ENCODE data around the gene OSBPL5. TPM values are rescaled to one million over a fixed set of nuclear protein-coding genes. Genes with fewer than 3 reads are reported as not detected.

OSBPL5 gene
- total RNA-seq, 2 donors from 2014 or later, result 34.0 to 69.5 TPM

DNA sequence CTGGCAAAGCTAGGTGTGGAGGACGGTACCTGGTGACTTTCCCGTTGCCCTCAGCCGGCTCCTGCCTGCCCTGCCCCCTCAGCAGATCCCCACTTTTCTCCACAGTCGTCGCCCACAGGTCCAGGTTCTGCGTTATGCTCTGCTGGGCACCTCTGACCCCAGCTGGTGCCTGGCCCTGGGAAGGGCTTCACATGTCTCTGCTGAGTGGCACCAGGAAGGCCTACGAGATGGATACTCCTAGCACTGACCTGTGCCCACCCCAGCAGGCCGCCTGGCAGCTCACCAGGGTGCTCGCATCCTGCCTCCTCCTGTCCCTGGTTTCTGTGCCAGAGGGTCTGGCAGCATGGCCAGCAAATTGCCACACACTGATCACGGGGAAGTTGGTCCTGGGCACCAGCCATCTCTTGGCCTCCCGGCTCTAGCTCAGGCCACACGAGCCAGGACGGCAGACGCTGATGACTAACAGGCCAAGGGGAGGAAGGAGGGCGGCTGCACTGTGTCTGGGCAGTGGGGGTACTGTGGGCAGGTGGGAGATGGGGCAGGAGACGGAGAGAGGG is 121.7 kb downstream of the OSBPL5 start:
- H3K27me3 ChIP-seq, result no peaks in the 10 kb centered on the region
- DNase-seq, result no peak
- intact Hi-C loops (cut with DNase I), result no loop called here
- H3K4me1 ChIP-seq, result no peaks in the 10 kb centered on the region
- H3K4me3 ChIP-seq, result no peak overlapping the region
- no peaks in the 10 kb centered on the region for H3K9me3 ChIP-seq
- H3K36me3 ChIP-seq, result peaks cover 6% of the 10 kb centered on the region
- H3K9ac ChIP-seq (ENCODE audit: low read depth in 2 of 2, low read length in 2 of 2), result peak overlapping the region in 1 of 2 donors; percentile 17
- H3K27ac ChIP-seq, result no peak overlapping the region
- TF ChIP-seq, protein P1, sequence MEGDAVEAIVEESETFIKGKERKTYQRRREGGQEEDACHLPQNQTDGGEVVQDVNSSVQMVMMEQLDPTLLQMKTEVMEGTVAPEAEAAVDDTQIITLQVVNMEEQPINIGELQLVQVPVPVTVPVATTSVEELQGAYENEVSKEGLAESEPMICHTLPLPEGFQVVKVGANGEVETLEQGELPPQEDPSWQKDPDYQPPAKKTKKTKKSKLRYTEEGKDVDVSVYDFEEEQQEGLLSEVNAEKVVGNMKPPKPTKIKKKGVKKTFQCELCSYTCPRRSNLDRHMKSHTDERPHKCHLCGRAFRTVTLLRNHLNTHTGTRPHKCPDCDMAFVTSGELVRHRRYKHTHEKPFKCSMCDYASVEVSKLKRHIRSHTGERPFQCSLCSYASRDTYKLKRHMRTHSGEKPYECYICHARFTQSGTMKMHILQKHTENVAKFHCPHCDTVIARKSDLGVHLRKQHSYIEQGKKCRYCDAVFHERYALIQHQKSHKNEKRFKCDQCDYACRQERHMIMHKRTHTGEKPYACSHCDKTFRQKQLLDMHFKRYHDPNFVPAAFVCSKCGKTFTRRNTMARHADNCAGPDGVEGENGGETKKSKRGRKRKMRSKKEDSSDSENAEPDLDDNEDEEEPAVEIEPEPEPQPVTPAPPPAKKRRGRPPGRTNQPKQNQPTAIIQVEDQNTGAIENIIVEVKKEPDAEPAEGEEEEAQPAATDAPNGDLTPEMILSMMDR (IDR thresholded peaks at IDR 0.05), result no peak

- Histone ChIP-seq H3K4me3 (no peak overlapping the region), H3K36me3 (peaks cover 7% of the 10 kb centered on the region), H3K27ac (no peak overlapping the region), H3K9me3 (no peaks in the 10 kb centered on the region), H3K27me3 (no peaks in the 10 kb centered on the region), H3K9ac (ENCODE audit: low read depth in 2 of 2, low read length in 2 of 2) (peak overlapping the region in 1 of 2 donors; percentile 17), H3K4me1 (no peaks in the 10 kb centered on the region)
- DNase-seq, result no peak
- intact Hi-C loops (cut with DNase I), result no loop called here
- TF ChIP-seq, protein P1 (IDR thresholded peaks at IDR 0.05), result no peak
Measured at GRCh38 chr11:3042496-3043314, 122.4 kb downstream of the OSBPL5 start.

DNA sequence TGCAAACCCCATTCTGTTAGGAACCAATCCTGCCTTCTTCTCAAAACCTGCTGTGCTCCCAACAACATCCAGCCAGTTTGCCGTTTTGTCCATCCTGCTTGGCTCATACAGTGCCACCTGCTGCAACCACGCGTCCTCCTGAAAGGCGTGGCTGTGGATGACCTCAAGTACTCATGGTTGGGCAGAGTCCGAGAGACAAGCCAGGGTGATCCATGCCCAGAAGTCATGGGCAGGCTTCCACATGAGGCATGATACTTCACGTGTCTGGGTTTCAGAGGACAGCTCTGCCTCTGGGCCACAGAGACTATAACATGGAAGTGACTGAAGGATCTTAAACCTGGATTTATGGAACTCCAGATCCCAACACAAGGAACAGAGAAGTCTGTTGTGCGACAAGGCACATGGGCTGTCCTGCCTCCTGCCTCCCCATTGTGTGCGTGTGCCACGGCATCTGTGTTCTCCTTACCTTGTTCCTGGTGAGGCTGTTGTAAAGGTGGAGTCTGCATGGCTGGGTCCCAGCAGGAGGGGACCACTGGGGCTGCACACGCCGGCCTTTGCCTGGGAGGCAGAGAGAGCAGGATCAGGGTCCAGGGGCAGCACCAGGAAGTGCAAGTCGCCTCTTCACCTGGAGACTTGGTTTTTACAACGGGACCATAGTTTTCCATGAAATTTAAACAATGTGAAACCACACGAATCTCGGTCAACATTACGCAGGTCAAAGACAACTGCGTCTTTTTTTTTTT is 123.2 kb downstream of the OSBPL5 start:
- H3K4me1 ChIP-seq, result no peaks in the 10 kb centered on the region
- H3K27me3 ChIP-seq, result no peaks in the 10 kb centered on the region
- TF ChIP-seq, protein P1 (IDR thresholded peaks at IDR 0.05), result no peak
- DNase-seq, result no peak
- H3K36me3 ChIP-seq, result peaks cover 7% of the 10 kb centered on the region
- no peak overlapping the region for H3K9ac ChIP-seq (ENCODE audit: low read depth in 2 of 2, low read length in 2 of 2)
- intact Hi-C loops (cut with DNase I), result no loop called here
- no peak overlapping the region for H3K4me3 ChIP-seq
- no peak overlapping the region for H3K27ac ChIP-seq
- no peaks in the 10 kb centered on the region for H3K9me3 ChIP-seq

DNA sequence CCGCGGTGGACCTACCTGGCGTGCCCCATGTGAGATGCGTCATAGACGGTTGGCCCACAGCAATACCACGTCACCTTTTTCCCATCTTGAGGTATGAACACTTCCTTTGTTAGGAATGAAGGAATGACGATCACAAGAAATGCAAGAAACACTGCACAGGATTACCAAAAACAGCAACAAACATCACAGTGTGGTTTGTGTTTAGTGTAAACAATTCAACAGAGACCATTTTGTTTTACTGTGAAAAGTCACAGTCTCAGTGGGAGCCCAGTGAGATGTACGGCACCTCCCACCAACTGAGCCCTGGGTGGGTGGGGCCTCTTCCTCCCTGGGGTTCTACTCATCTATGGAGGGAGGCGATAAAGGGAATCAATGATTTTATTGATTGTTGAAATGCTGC is 124.2 kb downstream of the OSBPL5 start:
- Histone ChIP-seq H3K4me3 (no peak overlapping the region), H3K36me3 (peaks cover 7% of the 10 kb centered on the region)
- no peak for DNase-seq

DNA sequence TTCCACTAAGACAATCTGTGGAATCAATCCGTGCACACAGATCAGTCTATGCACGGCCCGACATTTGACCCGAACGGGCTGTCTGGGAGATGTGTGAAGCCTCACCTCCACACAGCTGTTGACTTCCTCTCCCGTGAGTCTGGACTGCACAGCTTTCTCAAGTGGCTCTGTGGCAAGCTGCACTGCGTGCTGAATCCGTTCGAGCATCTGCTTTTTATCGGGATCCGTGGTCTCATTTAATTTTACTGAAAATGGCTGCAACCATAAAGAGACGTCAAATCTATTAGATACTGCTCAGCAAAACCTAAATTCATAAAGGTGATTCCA is 127.2 kb downstream of the OSBPL5 start:
- H3K36me3 ChIP-seq, result peaks cover 7% of the 10 kb centered on the region

More for the DNA sequence above, 124.2 kb downstream of the OSBPL5 start:
- no peak overlapping the region for H3K27ac ChIP-seq
- TF ChIP-seq, protein P1 (IDR thresholded peaks at IDR 0.05), result no peak
- no peaks in the 10 kb centered on the region for H3K4me1 ChIP-seq
- no peaks in the 10 kb centered on the region for H3K27me3 ChIP-seq
- H3K9ac ChIP-seq (ENCODE audit: low read depth in 2 of 2, low read length in 2 of 2), result no peak overlapping the region
- intact Hi-C loops (cut with DNase I), result no loop called here
- H3K9me3 ChIP-seq, result no peaks in the 10 kb centered on the region

More for the DNA sequence above, 127.2 kb downstream of the OSBPL5 start:
- intact Hi-C loops (cut with DNase I), result loop anchor here (2.0 kb wide), 2 partner anchors 53 to 179 kb away; no protein-coding TSS in a partner anchor
- H3K4me1 ChIP-seq, result no peaks in the 10 kb centered on the region
- no peaks in the 10 kb centered on the region for H3K27me3 ChIP-seq
- H3K9ac ChIP-seq (ENCODE audit: low read depth in 2 of 2, low read length in 2 of 2), result no peak overlapping the region
- H3K4me3 ChIP-seq, result no peak overlapping the region
- H3K27ac ChIP-seq, result no peak overlapping the region
- no peaks in the 10 kb centered on the region for H3K9me3 ChIP-seq
- DNase-seq, result no peak
- TF ChIP-seq, protein P1 (IDR thresholded peaks at IDR 0.05), result no peak

Other genes with a start within 250 kb of the OSBPL5 start
- 10 to 100 TPM; 31.6 to 41.6 TPM for gene PHLDA2, start 235.9 kb downstream of the OSBPL5 start, total RNA-seq
- gene NAP1L4, start 173.0 kb downstream of the OSBPL5 start, total RNA-seq, result 100 to 1,000 TPM in 1 of 2 donors, 10 to 100 TPM in 1; 96.1 to 134 TPM
- 10 to 100 TPM; 48.4 to 74.3 TPM for gene CARS1, start 107.9 kb downstream of the OSBPL5 start, total RNA-seq
- gene MRGPRG, start 53.5 kb upstream of the OSBPL5 start, total RNA-seq, result not detected
- not detected for gene MRGPRE, start 67.1 kb upstream of the OSBPL5 start, total RNA-seq
- gene ZNF195, start 213.8 kb upstream of the OSBPL5 start, total RNA-seq, result 10 to 100 TPM; 19.2 to 34.3 TPM

Data from colonic mucosa (tissue), 4 donors.